HG02943 (cell line): Measurements from ENCODE around the gene ZBTB3.
A peak's percentile ranks its signal among the peaks of the same experiment; 100 is the strongest.
"Not testable (repeated sequence)": the region's sequence is repeated elsewhere in the genome, so short reads cannot be mapped to it uniquely, and the experiment has no call there.

Source experiments
- ATAC-seq: cut with Tn5 transposase; IDR thresholded peaks from one replicate; pipeline ENCODE4 v1.9.1; 2021; ENCODE audit warnings: mild to moderate bottlenecking, low read depth, moderate library complexity; ENCODE audit not compliant: unreplicated experiment

ZBTB3 gene

GRCh38 chr11:62757846-62758788 is 4.2 kb upstream of the ZBTB3 start:
- no peak for ATAC-seq

- ATAC-seq: no peak
Observed at GRCh38 chr11:62755086-62755615, 1.2 kb upstream of the ZBTB3 start.

GRCh38 chr11:62752994-62753735 is 795 bp downstream of the ZBTB3 start:
- ATAC-seq: no peak

- ATAC-seq: no peak
Observed at GRCh38 chr11:62752177-62752785, 1.7 kb downstream of the ZBTB3 start.

GRCh38 chr11:62749931-62750330 is 4.0 kb downstream of the ZBTB3 start:
- not testable (repeated sequence) for ATAC-seq

- ATAC-seq: no peak
Observed at GRCh38 chr11:62747475-62748160, 6.3 kb downstream of the ZBTB3 start.

- no peak for ATAC-seq
Observed at GRCh38 chr11:62737196-62737595, 16.8 kb downstream of the ZBTB3 start.

- ATAC-seq: no peak
Observed at GRCh38 chr11:62732830-62733229, 21.1 kb downstream of the ZBTB3 start.

- ATAC-seq: not testable (repeated sequence)
Observed at GRCh38 chr11:62730076-62730475, 23.9 kb downstream of the ZBTB3 start.

- peak; percentile 19 for ATAC-seq
Observed at GRCh38 chr11:62728171-62728988, 25.6 kb downstream of the ZBTB3 start, which contains the start of gene TTC9C. Gene TTC9C (plus strand): TSS chr11:62728486. CDS start chr11:62728849, 363 bp downstream.

GRCh38 chr11:62727872-62728170 is 26.1 kb downstream of the ZBTB3 start:
- peak; percentile 58 for ATAC-seq

- peak; percentile 71 for ATAC-seq
Observed at GRCh38 chr11:62727165-62727871, 26.6 kb downstream of the ZBTB3 start, which contains the start of gene HNRNPUL2. Gene HNRNPUL2 (minus strand): TSS chr11:62727457. CDS start chr11:62727156, 301 bp downstream.

GRCh38 chr11:62726915-62727164 is 27.1 kb downstream of the ZBTB3 start:
- ATAC-seq: no peak

- ATAC-seq: peak; percentile 0
Observed at GRCh38 chr11:62726156-62726914, 27.6 kb downstream of the ZBTB3 start.

- ATAC-seq: no peak
Observed at GRCh38 chr11:62725646-62726045, 28.3 kb downstream of the ZBTB3 start.

- no peak for ATAC-seq
Observed at GRCh38 chr11:62724171-62724570, 29.8 kb downstream of the ZBTB3 start.

GRCh38 chr11:62721994-62722393 is 32.0 kb downstream of the ZBTB3 start:
- ATAC-seq: no peak

GRCh38 chr11:62719302-62719978 is 34.5 kb downstream of the ZBTB3 start:
- no peak for ATAC-seq
